Measurements from ENCODE around the gene NTHL1. TPM values are rescaled to one million over a fixed set of nuclear protein-coding genes. Genes with fewer than 3 reads are reported as not detected.

Gene NTHL1
- total and polyA plus RNA-seq, 2 donors (not counting 3 experiments of a cell fraction or from before 2014, with no cell fraction given): 39.8 to 65.8 TPM

DNA sequence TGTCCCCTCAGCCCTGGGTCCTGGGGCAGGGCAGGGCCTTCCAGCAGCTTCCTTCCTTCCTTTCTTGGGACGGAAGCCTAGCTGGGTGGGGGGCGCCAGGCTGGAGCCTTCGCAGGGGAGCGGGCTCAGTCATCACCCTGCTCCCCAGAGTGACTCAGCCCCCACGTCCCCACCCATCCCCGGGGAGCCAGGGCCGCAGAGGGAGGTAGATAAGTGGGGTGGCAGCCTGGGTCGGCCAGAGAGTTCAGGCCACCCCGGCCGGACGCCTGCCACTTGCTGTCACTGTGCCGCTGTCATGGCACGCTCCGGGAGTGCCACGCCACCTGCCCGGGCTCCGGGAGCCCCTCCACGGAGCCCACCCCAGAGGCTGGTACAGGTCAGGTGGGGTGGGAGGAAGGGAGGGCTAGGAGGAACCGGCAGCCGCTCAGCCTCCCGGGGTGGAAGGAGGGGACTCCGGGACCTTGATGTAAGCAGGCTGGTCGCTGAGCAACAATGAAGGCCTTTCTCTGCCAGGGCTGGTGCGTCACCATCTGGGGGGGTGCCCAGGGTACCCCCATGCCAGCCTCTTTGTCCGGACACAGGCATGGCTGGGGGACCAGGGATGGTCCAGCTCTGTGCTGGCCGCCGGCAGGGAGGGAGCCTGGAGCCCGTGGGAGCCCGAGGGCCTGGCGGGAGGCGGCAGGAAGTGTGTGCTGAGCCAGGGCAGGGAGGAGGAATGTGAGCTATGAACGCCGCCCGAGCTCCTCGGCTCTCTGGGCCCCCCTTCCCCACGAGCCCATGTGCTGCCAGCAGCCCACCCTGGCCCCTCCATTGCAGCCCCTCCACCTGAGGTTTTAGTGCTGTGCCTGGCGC is 14.4 kb downstream of the NTHL1 start:
- Histone ChIP-seq H2AFZ (ENCODE audit: low read depth, low read length) (peak overlapping the region; percentile 25), H3K4me2 (ENCODE audit: insufficient read depth, low read length) (peak overlapping the region; percentile 9), H3K4me1 (ENCODE audit: control insufficient read depth, extremely low read depth, insufficient read depth, low read length) (peaks cover 50% of the 10 kb centered on the region), H3K36me3 (ENCODE audit: control insufficient read depth in 2 of 2, extremely low read depth in 1 of 2, insufficient read depth in 2 of 2, low read length in 2 of 2) (peaks cover 0 to 10% of the 10 kb centered on the region in 2 experiments), H3K9me3 (replicated peaks; ENCODE audit: control insufficient read depth, insufficient read depth, low read length) (no peaks in the 10 kb centered on the region), H4K20me1 (replicated peaks; ENCODE audit: control insufficient read depth, extremely low read depth, insufficient read depth, low read length) (no peaks in the 10 kb centered on the region), H3K9ac (replicated peaks; ENCODE audit: extremely low read depth, insufficient read depth, low read length) (peak overlapping the region; percentile 21), H3K27ac (ENCODE audit: insufficient read depth, low read depth, low read length) (peak overlapping the region; percentile 77), H3K27me3 (ENCODE audit: control insufficient read depth in 2 of 2, insufficient read depth in 2 of 2, low read length in 2 of 2) (no peaks in the 10 kb centered on the region), H3K79me2 (ENCODE audit: control insufficient read depth, insufficient read depth, low read length) (peaks cover 17% of the 10 kb centered on the region), H3K9me1 (replicated peaks; ENCODE audit: control insufficient read depth, extremely low read depth, insufficient read depth, low read length) (no peaks in the 10 kb centered on the region), H3K4me3 (replicated peaks in 1 of 3; ENCODE audit: insufficient read depth in 1 of 3, low read depth in 1 of 3, low read length in 3 of 3) (peak overlapping the region in 1 of 3 experiments; percentile 15)
- intact Hi-C loops (cut with micrococcal nuclease) (loop anchor here (1.0 kb wide), 1 partner anchor 14 kb away; the partner anchor contains the start of genes NTHL1 and TSC2), dilution Hi-C loops (cut with MboI; ENCODE audit: extremely low pct_ligation_motif_present, low sequenced_read_pairs) (loop anchor here (25.0 kb wide), 1 partner anchor 129 kb away; the partner anchor contains the start of gene TRAF7)
- FAIRE-seq (peak; percentile 85), DNase-seq (ENCODE audit: low read depth, low spot score) (peak; percentile 70)
- BruUV-seq (replicated peaks): no TSS peak
- ChIA-PET CTCF (interaction anchor here (1.6 to 3.6 kb wide), 4 partner anchors 10 to 23 kb away, joined by 4 to 21 read pairs (median 16); partner anchors contain the start of genes NTHL1 and TSC2), POLR2A (interaction anchor here (1.2 kb wide), 1 partner anchor 122 kb away, joined by 4 read pairs; the partner anchor contains the start of gene TRAF7)
- TF ChIP-seq POLR2AphosphoS5 (IDR thresholded peaks at IDR 0.05; ENCODE audit: insufficient read depth, low read depth, low read length) (peak; percentile 41), FOS (IDR thresholded peaks at IDR 0.05; ENCODE audit: borderline replicate concordance, insufficient read depth, low read length) (peak; percentile 27), POLR2A (IDR thresholded peaks at IDR 0.05; ENCODE audit: low read depth, low read length) (peak; percentile 35)
- TF ChIP-seq, protein P1, sequence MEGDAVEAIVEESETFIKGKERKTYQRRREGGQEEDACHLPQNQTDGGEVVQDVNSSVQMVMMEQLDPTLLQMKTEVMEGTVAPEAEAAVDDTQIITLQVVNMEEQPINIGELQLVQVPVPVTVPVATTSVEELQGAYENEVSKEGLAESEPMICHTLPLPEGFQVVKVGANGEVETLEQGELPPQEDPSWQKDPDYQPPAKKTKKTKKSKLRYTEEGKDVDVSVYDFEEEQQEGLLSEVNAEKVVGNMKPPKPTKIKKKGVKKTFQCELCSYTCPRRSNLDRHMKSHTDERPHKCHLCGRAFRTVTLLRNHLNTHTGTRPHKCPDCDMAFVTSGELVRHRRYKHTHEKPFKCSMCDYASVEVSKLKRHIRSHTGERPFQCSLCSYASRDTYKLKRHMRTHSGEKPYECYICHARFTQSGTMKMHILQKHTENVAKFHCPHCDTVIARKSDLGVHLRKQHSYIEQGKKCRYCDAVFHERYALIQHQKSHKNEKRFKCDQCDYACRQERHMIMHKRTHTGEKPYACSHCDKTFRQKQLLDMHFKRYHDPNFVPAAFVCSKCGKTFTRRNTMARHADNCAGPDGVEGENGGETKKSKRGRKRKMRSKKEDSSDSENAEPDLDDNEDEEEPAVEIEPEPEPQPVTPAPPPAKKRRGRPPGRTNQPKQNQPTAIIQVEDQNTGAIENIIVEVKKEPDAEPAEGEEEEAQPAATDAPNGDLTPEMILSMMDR (IDR thresholded peaks at IDR 0.05; ENCODE audit: extremely low read depth in 1 of 2, insufficient read depth in 1 of 2, low read depth in 1 of 2, low read length in 2 of 2): no peak

Data from endothelial cell of umbilical vein (primary cell).